Central memory CD8-positive, alpha-beta T cell (primary cell): ENCODE results near the gene FBN3.
A peak's percentile ranks its signal among the peaks of the same experiment; 100 is the strongest.
"Not testable (repeated sequence)": the region's sequence is repeated elsewhere in the genome, so short reads cannot be mapped to it uniquely, and the experiment has no call there.

Experiments
- ATAC-seq: fragments of 150-1000 bp; cut with Tn5 transposase; replicated peaks from 2 replicates; pipeline ENCODE4 v1.10.0; 2022; ENCODE audit warnings: mild to moderate bottlenecking, moderate FRiP score, moderate number of reproducible peaks; ENCODE audit not compliant: poor library complexity, severe bottlenecking; ENCODE audit errors: extremely low read depth
- DNase-seq, 2 donors: peaks; one replicate each; pipeline ENCODE4 v3.0.0; 2021; ENCODE audit warnings: low spot score in 2 of 2
- H3K27ac Mint-ChIP-seq: one replicate; pipeline ENCODE4 v1.8.0; 2022; ENCODE audit warnings: low read depth, mild to moderate bottlenecking, moderate library complexity, mixed read lengths
- H3K27me3 Mint-ChIP-seq: one replicate; pipeline ENCODE4 v1.8.0; 2022; ENCODE audit warnings: mixed read lengths
- H3K36me3 Mint-ChIP-seq: one replicate; pipeline ENCODE4 v1.8.0; 2022; ENCODE audit warnings: mild to moderate bottlenecking, moderate library complexity, mixed read lengths; ENCODE audit not compliant: insufficient read depth
- H3K4me1 Mint-ChIP-seq: one replicate; pipeline ENCODE4 v1.8.0; 2022; ENCODE audit warnings: mixed read lengths
- H3K4me3 Mint-ChIP-seq: one replicate; pipeline ENCODE4 v1.8.0; 2022; ENCODE audit warnings: mild to moderate bottlenecking, moderate library complexity, mixed read lengths
- H3K9me3 Mint-ChIP-seq: one replicate; pipeline ENCODE4 v1.8.0; 2022; ENCODE audit warnings: mixed read lengths

Gene FBN3

DNA sequence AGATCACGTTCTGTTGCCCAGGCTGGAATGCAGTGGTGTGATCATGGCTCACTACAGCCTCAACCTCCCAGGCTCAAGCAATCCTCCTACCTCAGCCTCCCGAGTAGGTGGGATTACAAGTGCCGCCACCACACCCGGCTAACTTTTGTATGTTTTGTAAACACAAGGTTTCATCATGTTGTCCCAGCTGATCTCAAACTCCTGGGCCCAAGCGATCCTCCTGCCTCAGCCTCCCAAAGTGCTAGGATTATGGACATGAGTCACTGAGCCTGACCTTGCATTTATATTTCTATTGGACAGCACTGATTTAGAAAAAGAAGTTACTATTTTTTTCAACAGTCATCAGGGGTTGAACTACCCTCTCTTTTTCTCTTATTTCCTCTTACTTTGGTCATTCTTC lies 9.9 kb upstream of the FBN3 start:
- peaks cover 40% of the 10 kb centered on the region for H3K27me3 Mint-ChIP-seq
- DNase-seq, H3K27ac Mint-ChIP-seq, ATAC-seq, H3K36me3 Mint-ChIP-seq, H3K4me3 Mint-ChIP-seq, H3K4me1 Mint-ChIP-seq, H3K9me3 Mint-ChIP-seq: not testable (repeated sequence)

DNA sequence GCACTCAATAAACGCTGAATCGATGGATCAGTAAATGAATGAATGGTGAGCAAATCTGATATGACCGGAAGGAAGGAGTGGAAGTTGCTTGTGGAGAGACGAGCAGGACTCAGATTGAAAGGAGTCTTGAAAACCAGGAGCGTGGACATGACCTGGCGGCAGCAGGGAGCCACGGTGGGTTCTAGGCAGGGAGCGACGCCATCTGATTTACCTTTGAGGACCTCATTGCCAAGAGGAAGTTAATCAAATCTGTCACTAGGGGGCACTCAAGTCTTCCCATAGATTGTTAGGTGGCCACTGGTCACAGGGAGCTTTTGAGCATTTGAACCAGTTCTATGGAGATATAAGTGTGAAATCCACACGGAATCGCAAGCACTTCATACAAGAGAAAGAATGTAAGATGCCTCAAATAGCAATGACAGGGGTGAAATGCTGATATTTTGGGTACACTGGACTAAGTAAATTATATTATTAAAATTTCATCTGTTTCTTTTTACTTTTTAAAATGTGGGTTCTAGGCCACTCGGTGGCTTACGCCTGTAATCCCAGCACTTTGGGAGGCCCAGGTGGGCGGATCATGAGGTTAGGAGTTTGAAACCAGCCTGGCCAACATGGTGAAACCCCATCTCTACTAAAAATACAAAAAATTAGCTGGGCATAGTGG lies 9.2 kb upstream of the FBN3 start:
- Mint-ChIP-seq H3K27ac (no peak overlapping the region), H3K4me3 (no peak overlapping the region), H3K4me1 (peaks cover 6% of the 10 kb centered on the region), H3K27me3 (peaks cover 45% of the 10 kb centered on the region), H3K9me3 (no peaks in the 10 kb centered on the region), H3K36me3 (no peaks in the 10 kb centered on the region)
- DNase-seq (peak in 1 of 2 donors; percentile 36), ATAC-seq (no peak)

DNA sequence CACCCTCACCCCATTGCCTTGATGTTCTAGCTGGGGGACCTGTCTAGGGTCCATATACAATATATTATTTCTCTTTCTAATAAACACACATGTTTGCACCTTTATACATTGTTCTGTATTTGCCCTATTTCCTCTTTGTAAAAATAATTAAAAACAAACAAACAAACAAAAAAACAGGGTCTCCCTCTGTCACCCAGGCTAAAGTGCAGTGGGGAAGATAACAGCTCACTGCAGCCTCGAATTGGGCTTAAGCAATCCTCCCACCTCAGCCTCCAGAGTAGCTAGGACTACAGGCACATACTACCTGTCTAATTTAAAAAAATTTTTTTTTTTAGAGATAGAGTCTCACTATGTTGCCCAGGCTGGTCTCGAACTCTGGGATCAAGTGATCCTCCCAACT lies 5.9 kb upstream of the FBN3 start:
- DNase-seq (no peak), ATAC-seq (no peak)
- no peak overlapping the region for H3K27ac Mint-ChIP-seq
- no peaks in the 10 kb centered on the region for H3K9me3 Mint-ChIP-seq
- H3K4me3 Mint-ChIP-seq = no peak overlapping the region
- H3K27me3 Mint-ChIP-seq = peaks cover 76% of the 10 kb centered on the region
- no peaks in the 10 kb centered on the region for H3K36me3 Mint-ChIP-seq
- H3K4me1 Mint-ChIP-seq = peaks cover 6% of the 10 kb centered on the region

DNA sequence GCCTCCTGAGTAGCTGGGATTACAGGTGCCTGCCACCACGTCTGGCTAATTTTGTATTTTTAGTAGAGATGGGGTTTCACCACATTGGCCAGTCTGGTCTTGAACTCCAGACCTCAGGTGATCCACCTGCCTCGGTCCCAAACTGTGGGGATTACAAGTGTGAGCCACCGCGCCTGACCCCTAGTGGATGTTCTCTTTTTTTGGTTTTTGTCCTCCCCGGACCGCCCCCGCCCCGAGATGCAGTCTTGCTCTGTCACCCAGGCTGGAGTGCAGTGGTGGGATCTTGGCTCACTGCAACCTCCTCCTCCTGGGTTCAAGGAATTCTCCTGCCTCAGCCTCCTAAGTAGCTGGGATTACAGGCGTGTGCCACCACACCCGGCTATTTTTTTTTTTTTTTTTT lies 4.6 kb upstream of the FBN3 start:
- not testable (repeated sequence) for H3K4me3 Mint-ChIP-seq, DNase-seq, H3K27ac Mint-ChIP-seq, ATAC-seq, H3K9me3 Mint-ChIP-seq, H3K4me1 Mint-ChIP-seq, H3K36me3 Mint-ChIP-seq
- H3K27me3 Mint-ChIP-seq = peaks cover 82% of the 10 kb centered on the region

DNA sequence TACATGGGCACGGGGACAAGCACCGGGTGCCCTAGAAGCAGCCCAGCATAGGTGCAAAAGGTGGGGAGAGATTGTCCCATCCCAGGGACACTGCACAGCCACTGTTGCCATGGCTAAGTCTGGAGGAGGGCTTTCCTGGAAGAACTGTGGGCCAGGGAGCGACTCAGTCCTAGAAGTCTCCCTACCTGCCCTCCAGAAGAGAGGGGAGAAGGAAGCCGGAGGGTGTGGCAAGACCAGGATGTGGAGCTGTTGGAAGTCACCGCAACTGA lies 2.3 kb upstream of the FBN3 start:
- ATAC-seq (no peak), DNase-seq (no peak)
- Mint-ChIP-seq H3K27me3 (peaks cover 85% of the 10 kb centered on the region), H3K4me3 (no peak overlapping the region), H3K4me1 (no peaks in the 10 kb centered on the region), H3K36me3 (peaks cover 3% of the 10 kb centered on the region), H3K9me3 (no peaks in the 10 kb centered on the region), H3K27ac (no peak overlapping the region)

DNA sequence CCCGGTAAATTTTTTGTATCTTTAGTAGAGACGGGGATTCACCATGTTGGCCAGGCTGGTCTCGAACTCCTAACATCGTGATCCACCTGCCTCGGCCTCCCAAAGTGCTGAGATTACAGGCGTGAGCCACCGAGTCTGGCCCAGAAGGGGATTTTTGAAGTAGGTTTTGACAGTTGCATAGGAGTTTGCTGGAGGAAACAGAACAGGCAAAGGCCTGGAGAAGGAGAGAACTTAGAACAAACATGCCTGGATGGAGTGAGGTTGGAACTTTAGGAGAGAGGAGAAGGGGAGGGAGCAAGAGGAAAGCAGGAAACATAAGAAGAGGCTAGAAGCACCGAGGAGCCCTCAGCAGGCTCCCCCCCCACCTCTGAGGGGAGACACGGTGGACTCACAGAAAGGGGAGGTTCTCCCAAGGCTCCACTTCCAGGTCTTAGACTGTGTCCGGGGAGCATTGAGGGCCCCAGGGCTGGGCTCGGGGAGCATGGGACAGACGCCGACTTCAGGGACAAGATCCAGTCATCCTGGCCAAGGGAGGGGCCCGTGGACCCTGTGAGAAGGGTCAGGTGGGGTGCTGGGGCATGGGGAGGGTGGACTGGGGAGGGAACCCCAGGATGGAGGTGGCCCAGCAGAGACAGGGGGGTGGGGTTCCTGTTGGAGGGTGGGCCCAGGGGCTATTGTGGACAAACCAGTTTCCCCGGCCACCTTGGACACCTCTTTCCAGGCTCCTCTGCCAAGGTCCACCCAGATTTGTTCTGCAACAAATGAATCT lies 1.8 kb upstream of the FBN3 start:
- DNase-seq = no peak

DNA sequence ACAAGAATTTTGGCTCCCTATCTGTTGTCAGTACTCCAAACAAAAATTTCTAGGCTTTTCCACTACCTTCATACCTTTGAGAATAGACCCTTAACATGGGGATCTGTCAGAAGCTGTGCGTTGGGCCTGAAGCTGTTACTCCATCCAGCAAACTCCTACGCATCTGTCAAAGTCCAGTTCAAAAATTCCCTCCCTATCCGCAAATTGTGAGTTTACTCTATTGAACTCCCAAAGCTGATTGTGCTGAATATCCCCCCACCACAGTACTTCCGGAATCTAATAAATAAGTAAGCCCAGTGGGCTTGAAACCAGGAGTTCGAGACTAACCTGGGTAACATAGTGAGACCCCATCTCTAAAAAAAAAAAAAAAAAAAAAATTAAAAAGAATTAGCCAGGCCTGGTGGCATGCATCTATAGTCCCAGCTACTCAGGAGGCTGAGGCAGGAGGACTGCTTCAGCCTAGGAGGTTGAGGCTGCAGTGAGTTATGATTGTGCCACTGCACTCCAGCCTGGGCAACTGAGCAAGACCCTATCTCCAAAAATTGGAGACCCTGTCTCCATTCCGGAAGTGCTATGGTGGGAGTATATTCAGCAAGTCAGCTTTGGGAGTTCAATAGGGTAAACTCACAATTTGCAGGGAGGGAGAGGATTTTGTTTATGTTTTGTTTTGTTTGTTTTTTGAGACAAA lies 930 bp upstream of the FBN3 start:
- H3K36me3 Mint-ChIP-seq = peaks cover 3% of the 10 kb centered on the region
- no peak overlapping the region for H3K27ac Mint-ChIP-seq
- ATAC-seq = no peak
- no peak for DNase-seq
- H3K4me3 Mint-ChIP-seq = no peak overlapping the region
- H3K4me1 Mint-ChIP-seq = no peaks in the 10 kb centered on the region
- H3K9me3 Mint-ChIP-seq = no peaks in the 10 kb centered on the region
- peaks cover 85% of the 10 kb centered on the region for H3K27me3 Mint-ChIP-seq

More for the DNA sequence above, 1.8 kb upstream of the FBN3 start:
- no peak for ATAC-seq
- no peak overlapping the region for H3K27ac Mint-ChIP-seq
- H3K36me3 Mint-ChIP-seq = peaks cover 3% of the 10 kb centered on the region
- peaks cover 86% of the 10 kb centered on the region for H3K27me3 Mint-ChIP-seq
- no peaks in the 10 kb centered on the region for H3K4me1 Mint-ChIP-seq
- no peak overlapping the region for H3K4me3 Mint-ChIP-seq
- H3K9me3 Mint-ChIP-seq = no peaks in the 10 kb centered on the region

DNA sequence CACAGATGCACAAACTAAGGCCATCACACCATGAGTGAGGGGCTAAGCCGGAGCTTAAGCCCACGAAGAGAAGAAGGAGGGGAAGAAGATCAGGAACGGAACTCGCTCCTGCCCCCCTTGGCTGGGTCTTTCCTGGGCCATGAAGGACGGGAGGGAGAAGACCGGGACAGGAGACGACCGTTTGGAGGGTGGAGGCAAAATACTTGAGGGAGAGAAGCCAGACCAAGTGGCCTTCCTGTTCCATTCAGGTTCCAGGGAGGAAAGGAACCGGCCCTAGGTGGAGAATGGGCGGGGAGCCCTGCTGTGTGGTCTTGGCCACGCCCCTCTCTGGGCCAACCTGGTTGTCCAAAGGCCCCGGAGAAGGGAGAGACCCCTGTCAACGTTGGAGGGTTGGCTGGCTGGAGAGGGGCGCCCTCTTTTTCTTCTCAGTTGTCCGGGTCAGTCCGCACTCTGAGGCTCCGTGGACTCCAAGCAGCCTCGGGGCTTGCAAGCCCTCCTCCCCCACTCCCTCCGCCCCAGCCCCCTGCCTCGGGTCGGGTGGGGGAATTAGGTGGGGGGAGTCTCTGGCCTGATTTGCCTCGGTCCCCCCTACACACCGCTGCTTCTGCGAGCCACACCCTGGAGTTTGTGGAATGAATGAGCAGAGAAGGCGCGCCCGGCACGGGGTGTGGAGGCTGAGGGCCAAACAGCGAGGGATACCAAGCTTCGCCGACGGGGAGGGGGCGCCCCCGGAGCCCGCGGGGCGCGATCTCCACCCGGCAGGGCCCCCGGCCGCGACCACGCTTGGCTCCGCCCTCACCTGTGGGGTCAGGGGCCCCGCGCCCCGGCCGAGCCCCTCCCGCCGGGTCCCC lies 757 bp downstream of the FBN3 start:
- peaks cover 3% of the 10 kb centered on the region for H3K36me3 Mint-ChIP-seq
- no peak for ATAC-seq
- no peaks in the 10 kb centered on the region for H3K9me3 Mint-ChIP-seq
- peak overlapping the region; percentile 21 for H3K4me3 Mint-ChIP-seq
- no peak overlapping the region for H3K27ac Mint-ChIP-seq
- peaks cover 84% of the 10 kb centered on the region for H3K27me3 Mint-ChIP-seq
- no peaks in the 10 kb centered on the region for H3K4me1 Mint-ChIP-seq
- no peak for DNase-seq

DNA sequence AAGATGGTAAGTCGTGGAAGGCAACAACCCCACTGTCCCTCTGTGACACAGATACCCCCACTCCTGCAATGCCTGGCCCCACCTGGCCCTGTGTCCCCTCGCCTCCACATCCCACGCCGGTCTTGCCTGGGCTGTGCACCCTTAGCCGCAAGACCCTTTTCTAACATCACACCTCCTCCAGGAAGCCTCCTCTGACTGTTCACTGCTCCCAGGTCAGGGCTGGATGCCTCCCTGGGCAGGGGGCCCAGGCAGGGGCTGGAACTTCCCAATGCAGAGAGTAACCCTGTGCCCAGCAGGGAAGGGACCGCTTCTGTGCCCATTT lies 1.3 kb downstream of the FBN3 start:
- Mint-ChIP-seq H3K4me3 (peak overlapping the region; percentile 21), H3K9me3 (no peaks in the 10 kb centered on the region), H3K27ac (no peak overlapping the region), H3K4me1 (no peaks in the 10 kb centered on the region), H3K36me3 (peaks cover 3% of the 10 kb centered on the region), H3K27me3 (peaks cover 84% of the 10 kb centered on the region)
- no peak for ATAC-seq
- no peak for DNase-seq

DNA sequence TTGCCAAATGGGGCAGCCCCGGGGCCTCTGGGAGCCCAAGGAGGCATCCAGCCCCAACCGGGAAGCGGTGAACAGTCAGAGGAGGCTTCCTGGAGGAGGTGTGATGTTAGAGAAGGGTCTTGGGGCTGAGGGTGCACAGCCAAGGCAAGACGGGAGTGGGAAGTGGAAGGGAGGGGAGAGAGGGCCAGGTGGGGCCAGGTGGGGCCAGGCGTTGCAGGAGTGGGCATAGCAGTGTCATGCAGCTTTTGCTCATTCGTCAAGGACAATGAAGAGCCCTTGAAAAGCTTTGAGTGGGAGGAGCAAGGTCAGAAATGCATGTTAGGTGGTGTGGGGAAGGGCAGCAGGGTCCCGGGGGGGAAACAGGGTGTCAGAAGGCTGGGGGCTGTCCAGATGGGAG lies 1.8 kb downstream of the FBN3 start:
- H3K27me3 Mint-ChIP-seq = peaks cover 84% of the 10 kb centered on the region

DNA sequence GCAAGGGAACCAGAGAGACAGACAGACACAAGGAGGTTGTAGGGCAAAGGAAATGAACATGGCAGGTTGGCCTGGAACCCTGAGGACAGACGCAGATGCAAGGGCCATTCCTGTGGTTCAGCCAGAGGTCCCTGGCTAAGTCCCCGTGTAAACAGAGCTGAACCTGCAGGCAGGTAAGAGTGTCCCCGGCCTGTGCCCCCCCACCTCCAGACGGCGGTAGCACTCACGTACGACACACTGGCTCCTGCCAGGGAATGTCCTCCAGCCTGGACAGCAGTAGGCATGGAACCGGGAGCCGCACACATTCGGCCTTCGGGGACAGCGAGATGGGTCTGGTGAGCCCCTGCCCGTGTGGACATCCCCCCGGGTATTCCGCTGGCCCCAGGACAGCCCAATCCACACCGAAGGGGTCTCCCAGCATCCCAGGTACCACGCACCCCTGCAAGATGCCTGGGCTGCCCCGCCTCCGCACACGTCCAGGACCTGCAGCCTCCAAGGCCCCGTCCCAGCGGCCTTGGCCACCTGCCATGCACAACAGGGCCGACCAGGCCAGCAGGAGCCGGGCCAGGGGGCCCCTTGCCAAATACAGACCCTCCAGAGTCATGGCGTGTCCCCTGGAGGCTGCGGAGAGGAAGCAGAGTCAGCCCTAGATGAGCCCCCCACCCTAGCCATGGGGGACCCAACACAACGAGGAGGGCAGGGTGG lies 2.4 kb downstream of the FBN3 start:
- DNase-seq = no peak
- Mint-ChIP-seq H3K36me3 (peaks cover 3% of the 10 kb centered on the region), H3K4me3 (no peak overlapping the region), H3K27ac (no peak overlapping the region), H3K9me3 (no peaks in the 10 kb centered on the region), H3K4me1 (no peaks in the 10 kb centered on the region), H3K27me3 (peaks cover 82% of the 10 kb centered on the region)
- ATAC-seq = no peak

More for the DNA sequence above, 1.8 kb downstream of the FBN3 start:
- ATAC-seq = no peak
- no peak overlapping the region for H3K4me3 Mint-ChIP-seq
- H3K9me3 Mint-ChIP-seq = no peaks in the 10 kb centered on the region
- no peak for DNase-seq
- no peaks in the 10 kb centered on the region for H3K4me1 Mint-ChIP-seq
- no peak overlapping the region for H3K27ac Mint-ChIP-seq
- H3K36me3 Mint-ChIP-seq = peaks cover 3% of the 10 kb centered on the region
